ENCODE measurements around the gene TUBB4B.

TUBB4B gene

GRCh38 chr9:137240841-137241489 is at the start of gene TUBB4B:
Gene TUBB4B, plus strand, starts transcription at chr9:137241287. Its CDS starts 74 bp downstream, at chr9:137241361.
- FAIRE-seq = peak; percentile 98

DNA sequence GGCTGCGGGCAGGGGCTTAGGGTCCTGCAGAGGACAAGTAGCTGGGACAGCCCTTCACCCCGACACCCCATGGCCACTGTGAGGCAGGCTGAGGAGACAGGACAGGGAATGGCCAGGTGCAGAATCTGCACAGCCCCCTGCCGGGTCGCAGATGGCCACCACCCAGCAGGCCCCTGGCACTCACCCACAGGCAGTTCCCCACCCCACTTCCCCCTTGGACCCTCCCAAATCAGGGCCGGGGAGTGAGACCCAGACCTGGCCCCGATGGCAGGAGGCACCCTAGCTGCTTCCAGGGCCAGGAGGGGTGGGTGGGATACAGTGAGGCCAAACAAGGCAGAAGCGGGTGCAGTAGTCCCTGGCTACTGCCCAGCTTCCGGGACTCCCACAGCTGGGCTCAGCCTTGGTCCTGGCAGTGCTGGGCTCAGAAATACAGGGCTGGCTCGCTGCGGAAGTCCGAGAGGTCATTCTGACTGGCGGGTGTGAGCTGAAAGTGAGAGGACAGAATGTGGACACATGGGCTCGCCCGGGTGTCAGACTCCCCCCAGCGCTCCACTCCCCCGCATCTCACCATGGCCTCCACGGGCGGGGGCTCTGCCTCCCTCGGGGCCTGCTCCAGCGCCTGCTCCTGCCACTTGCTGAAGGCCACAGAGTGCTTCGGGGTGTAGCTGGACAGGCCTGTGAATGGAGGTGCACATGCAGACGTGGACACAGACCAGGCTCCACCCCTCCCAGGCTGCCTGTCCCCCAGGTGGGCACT is 49.2 kb upstream of the TUBB4B start:
- no peak for FAIRE-seq

- no peak for FAIRE-seq
Observed at GRCh38 chr9:137192448-137192780, 48.7 kb upstream of the TUBB4B start.

GRCh38 chr9:137192859-137193258 is 48.2 kb upstream of the TUBB4B start:
- no peak for FAIRE-seq

DNA sequence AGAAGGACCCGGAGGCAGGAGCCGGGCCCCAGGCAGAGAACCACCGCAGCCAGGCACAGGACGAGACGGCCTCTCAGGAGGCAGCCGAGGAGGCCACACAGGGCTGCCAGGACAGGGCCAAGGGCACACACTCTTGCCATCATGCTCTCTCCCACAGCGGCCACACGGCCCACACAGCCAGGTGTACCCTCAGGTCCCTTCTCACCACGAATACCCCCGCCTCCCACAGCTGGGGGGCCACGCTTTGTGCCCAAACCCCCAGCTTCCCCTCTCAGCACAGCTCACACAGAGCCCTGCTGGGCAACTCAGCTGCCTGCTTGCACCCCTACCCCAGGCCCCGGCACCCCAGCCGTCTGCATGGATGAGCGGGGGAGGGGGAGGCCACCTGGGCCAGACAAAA is 47.3 kb upstream of the TUBB4B start:
- FAIRE-seq = no peak

GRCh38 chr9:137194388-137194787 is 46.7 kb upstream of the TUBB4B start:
- no peak for FAIRE-seq

- no peak for FAIRE-seq
Observed at GRCh38 chr9:137194909-137195308, 46.2 kb upstream of the TUBB4B start.

DNA sequence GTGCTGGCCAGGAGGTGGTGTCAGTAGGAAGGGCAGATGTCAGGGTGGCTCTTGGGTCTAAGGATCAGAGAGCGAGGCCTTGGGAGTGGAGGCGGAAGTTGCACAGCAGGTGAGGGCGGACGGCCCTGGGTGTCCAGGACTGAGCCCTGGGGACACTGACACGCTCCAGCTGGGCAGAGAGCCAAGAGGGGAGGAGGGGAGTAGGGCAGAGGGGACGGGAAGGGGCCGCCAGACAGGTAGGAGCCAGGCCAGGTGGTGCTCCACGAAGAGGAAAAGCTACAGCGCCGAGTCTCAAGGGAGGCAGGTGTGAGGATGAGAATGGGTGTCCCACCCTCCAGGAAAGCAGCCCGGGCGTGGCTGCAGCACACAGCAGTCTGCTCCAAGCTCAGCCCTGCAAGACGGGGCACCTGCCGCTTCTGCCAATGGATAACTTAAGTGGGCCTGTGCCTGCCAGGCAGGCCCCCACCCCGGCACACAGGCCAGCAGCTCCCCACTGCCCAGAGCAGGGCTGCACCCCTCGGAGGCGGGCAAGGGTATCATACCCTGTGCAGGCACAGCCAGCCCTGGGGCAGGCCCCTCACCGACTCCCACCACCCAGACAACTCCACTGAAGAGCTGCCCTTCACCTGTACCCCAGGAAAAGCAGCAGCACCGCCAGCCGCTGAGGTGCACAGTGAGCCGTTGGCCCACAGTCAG is 45.4 kb upstream of the TUBB4B start:
- no peak for FAIRE-seq

DNA sequence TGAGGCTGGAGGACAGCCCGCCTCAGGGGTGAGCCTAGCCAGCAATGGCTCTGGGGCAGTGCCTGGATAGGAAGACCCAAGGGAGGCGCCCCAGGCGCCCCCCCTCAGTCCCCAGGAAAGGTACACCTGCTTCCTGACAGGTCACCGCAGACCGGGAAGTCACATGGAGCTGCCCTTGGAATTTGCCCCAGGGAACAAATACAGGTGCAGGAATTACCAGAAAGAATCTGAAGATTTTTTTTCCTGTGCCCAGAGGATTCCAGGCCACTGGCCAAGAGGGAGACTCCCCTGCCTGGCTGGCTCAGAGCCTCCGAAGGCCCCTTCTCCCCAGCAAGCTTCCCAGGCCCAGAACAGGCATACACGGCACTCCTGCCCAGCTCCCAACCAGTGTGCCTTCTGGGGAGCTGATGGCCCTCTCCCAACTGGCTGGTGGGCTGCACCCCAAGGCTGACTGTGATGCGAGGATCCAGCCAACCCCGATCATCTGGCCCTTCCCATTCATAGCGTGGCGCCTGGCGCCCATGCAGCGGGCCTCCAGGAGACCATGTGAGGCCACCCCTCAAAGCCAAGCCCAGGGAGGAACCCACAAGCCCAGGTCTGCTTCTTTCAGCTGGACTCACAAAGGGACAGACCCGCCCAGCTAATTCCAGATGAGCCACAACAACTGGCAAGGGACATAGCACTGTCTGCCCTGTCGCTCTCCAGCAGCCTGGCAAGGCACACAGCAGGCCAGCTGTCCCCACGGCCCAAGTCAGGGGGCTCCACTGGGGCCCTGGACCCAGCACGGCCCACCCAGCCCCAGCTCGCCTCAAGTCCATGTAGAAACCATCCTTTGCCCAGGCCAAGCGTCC is 42.8 kb upstream of the TUBB4B start:
- no peak for FAIRE-seq

DNA sequence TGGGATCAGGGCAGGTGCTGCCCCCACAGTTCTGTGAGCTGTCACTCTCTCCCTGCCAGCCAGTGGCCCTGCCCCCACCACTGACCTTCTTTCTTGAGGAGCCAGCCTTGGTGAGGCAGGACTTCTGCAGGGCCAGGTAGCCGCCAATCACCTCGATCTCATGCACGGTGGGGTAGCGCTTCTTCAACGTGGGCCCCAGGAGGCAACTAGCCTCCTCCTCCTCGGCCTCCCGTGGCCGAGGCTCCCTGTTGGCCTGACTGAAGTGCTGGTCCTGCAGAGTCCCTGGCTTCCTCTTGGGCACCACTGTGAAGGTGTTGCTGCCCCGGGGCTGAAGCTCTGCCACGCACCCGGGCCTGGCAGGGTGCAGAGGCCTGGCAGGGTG is 42.2 kb upstream of the TUBB4B start:
- FAIRE-seq = no peak

- no peak for FAIRE-seq
Observed at GRCh38 chr9:137199411-137200121, 41.5 kb upstream of the TUBB4B start.

- FAIRE-seq = peak; percentile 95
Observed at GRCh38 chr9:137200311-137201204, 40.5 kb upstream of the TUBB4B start, which contains the start of gene TPRN. Gene TPRN, minus strand, starts transcription at chr9:137200741. Its CDS starts 30 bp downstream, at chr9:137200711.

DNA sequence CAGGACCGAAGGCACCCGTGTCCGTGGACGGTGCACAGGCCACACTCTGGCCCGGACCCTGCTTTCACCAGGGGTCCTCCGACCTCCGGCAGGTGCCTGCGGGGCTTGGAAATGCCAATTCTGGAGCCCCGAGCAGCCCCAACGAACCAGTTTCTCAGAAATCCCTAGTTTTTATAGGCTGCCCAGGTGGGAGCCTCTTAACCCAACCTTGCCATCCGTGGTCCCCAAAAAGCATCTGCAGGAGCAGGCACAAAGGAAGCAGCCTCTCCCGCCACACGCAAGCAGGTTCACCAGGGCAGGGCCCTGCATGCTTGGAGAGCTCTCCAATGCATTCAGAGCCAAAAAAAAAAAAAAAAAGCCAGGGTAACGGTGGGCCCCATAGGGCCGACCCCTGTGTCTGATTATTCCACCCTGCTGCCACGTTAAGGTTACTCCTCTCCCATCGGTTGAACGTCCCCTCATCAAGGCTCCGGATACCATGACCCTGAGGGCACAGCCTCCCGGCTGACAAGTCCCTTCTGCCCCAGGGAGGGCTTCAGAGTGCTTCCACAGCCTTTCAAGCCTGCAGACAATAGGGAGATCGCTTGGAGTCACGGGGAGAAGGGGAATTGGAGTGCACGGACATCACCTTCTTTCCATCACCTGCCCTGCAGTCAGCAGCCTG is 39.8 kb upstream of the TUBB4B start:
- FAIRE-seq = no peak

- no peak for FAIRE-seq
Observed at GRCh38 chr9:137202966-137203365, 38.1 kb upstream of the TUBB4B start.

DNA sequence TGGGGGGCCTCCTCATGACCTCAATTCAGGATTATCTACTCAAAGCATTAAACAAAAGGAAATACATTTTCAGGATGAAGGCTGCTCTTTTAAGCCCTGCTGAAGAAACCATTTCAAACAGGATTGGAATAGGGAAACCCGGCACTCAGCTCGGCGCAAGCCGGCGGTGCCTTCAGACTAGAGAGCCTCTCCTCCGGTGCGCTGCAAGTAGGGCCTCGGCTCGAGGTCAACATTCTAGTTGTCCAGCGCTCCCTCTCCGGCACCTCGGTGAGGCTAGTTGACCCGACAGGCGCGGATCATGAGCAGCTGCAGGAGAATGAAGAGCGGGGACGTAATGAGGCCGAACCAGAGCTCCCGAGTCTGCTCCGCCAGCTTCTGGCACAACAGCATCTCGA is 36.4 kb upstream of the TUBB4B start:
- FAIRE-seq = no peak

- no peak for FAIRE-seq
Observed at GRCh38 chr9:137205126-137206069, 35.7 kb upstream of the TUBB4B start, which contains the start of the genes NDOR1 and TMEM203. Gene NDOR1, plus strand, starts transcription at chr9:137205700. Its CDS starts 78 bp downstream, at chr9:137205778. Gene TMEM203, minus strand, starts transcription at chr9:137205648. Its CDS starts 234 bp downstream, at chr9:137205414.

DNA sequence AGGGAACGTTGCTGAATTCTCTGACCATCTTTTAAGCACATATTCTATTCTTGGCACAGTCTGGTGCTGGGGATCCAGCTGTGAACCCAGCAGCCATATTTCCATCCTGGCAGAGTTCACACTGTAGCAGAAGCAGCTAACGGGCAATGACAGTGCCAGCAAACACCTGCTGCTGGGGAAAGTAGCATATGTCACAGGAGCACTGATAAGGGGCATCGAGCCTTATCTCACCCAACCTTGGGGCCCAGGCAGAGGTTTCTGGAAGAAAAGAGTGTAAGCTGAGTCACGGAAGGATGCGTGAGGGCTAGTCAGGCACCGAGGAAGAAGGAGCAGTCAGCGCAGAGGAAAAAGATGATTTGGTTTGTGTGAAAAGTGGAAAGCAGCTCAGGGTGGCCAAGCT is 34.5 kb upstream of the TUBB4B start:
- FAIRE-seq = no peak

DNA sequence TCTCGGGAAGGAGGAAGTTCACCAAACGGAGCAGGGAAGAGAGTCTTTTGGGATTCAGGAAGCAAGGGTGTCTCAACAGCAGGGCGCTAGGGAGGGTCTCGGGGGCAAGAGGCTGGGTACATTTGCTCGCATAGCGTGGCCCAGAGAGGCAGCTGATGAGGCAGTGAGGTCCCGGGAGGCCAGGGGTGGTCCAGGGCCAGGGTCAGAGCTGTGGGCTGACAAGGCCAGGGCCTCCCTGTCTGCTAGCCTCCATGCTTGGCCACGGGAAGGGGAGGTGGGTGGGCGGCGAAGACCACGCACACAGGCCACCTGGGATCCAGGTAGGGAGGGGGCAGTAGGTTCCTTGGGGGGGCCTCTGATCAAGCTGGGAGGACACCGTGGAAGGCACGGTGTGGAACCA is 29.6 kb upstream of the TUBB4B start:
- FAIRE-seq = no peak

GRCh38 chr9:137212520-137212919 is 28.6 kb upstream of the TUBB4B start:
- FAIRE-seq = no peak
